ENCODE results near the gene CSK.
"Not testable (repeated sequence)": the region's sequence is repeated elsewhere in the genome, so short reads cannot be mapped to it uniquely, and the experiment has no call there.

- TF ChIP-seq EZH2phosphoT487 (IDR thresholded peaks at IDR 0.05; ENCODE audit: borderline replicate concordance, low read length); CTCF (IDR thresholded peaks at IDR 0.05; ENCODE audit: low read depth, low read length, poor library complexity, severe bottlenecking): not testable (repeated sequence)
Measured at GRCh38 chr15:74738239-74738638, 43.6 kb upstream of the CSK start.

Data from DOHH2 (cell line).